K562 (cell line): ENCODE data around the gene CHMP4B. TPM values are rescaled to one million over a fixed set of nuclear protein-coding genes. Genes with fewer than 3 reads are reported as not detected.

Source experiments
- ATAC-seq: fragments of 200-7000 bp; cut with Tn5 transposase; 3 replicates; pipeline ENCODE4 v1.9.1; 2020; ENCODE audit warnings: moderate library complexity
- Bru-seq: library from RNA; stranded (reverse); fragments of 400-500 nt; gene quantifications from one replicate; lab custom pipeline; 2021; lab: Mats Ljungman, UMichigan
- BruChase-seq, 2 experiments: library from RNA; stranded (reverse); fragments of 400-500 nt; gene quantifications; one replicate each; lab custom pipeline; 2021; lab: Mats Ljungman, UMichigan
- BruUV-seq: library from RNA; stranded (reverse); fragments of 400-500 nt; replicated peaks from 2 replicates; lab custom pipeline; 2021; lab: Mats Ljungman, UMichigan
- CTCF ChIA-PET: fragments of 300-600 bp; formaldehyde crosslinking; extraction: SDS; loops from one replicate; lab custom pipeline; 2021; ENCODE audit warnings: low intra/inter-chr PET ratio; lab: Yijun Ruan, JAX
- POLR2A ChIA-PET: fragments of 300-600, 350-650 bp; sonication (Branson Sonifier 250); formaldehyde crosslinking; extraction: SDS; loops from one replicate; lab custom pipeline; 2021; ENCODE audit warnings: antibody characterized with exemption, inconsistent platforms; lab: Yijun Ruan, JAX
- DNase-seq, 4 experiments: peaks; one replicate each; pipeline versions ENCODE4 v3.0.0 to v3.0.0-alpha.2; 2011 to 2018; ENCODE audit warnings: low spot score in 3 of 4, mixed read lengths in 3 of 4; ENCODE audit errors: extremely low read depth in 1 of 4
- FAIRE-seq: peaks from 2 replicates; lab custom pipeline; 2011; peaks lifted over from hg19 to GRCh38; lab: Jason Lieb, UNC
- H2AFZ ChIP-seq: 2 replicates; pipeline ENCODE4 v1.6.0; 2011; ENCODE audit warnings: low read depth, low read length, control low read depth, inconsistent platforms
- H3K27ac ChIP-seq: fragments of 200-600 bp; 3 replicates; pipeline ENCODE4 v1.8.0; 2011; ENCODE audit warnings: low read depth, mild to moderate bottlenecking, control low read depth, inconsistent platforms, low read length, moderate library complexity, mixed read lengths; ENCODE audit errors: extremely low read depth
- H3K27me3 ChIP-seq, 2 experiments: fragments of 300-600 bp in 1 of 2; 2 replicates in 1 of 2; 3 replicates in 1 of 2; pipeline versions ENCODE4 v1.6.0 to v1.8.0; 2011; ENCODE audit warnings: inconsistent platforms in 2 of 2, low read length in 2 of 2, mild to moderate bottlenecking in 1 of 2, mixed read lengths in 1 of 2, moderate library complexity in 1 of 2; ENCODE audit not compliant: control insufficient read depth in 2 of 2, insufficient read depth in 2 of 2
- H3K36me3 ChIP-seq: fragments of 300-600 bp; 3 replicates; pipeline ENCODE4 v1.8.0; 2011; ENCODE audit warnings: mild to moderate bottlenecking, low read length, inconsistent platforms; ENCODE audit not compliant: control insufficient read depth, insufficient read depth
- H3K4me1 ChIP-seq, 2 experiments: fragments of 200-600 bp in 1 of 2; replicated peaks in 1 of 2; 2 replicates in 1 of 2; 3 replicates in 1 of 2; pipeline versions ENCODE4 v1.5.1 to v1.8.0; 2011; ENCODE audit warnings: inconsistent platforms in 2 of 2, low read length in 2 of 2, mild to moderate bottlenecking in 1 of 2, mixed read lengths in 1 of 2, moderate library complexity in 1 of 2; ENCODE audit not compliant: control insufficient read depth in 2 of 2, insufficient read depth in 2 of 2
- H3K4me2 ChIP-seq: 2 replicates; pipeline ENCODE4 v1.6.1; 2011; ENCODE audit warnings: low read length, control low read depth, inconsistent platforms, mixed read lengths; ENCODE audit not compliant: insufficient read depth
- H3K4me3 ChIP-seq: fragments of 200-600 bp; sonication (generic), shearing (Covaris generic); 2 replicates; pipeline ENCODE4 v1.5.1; 2016; ENCODE audit warnings: control low read depth, inconsistent platforms
- H3K79me2 ChIP-seq: fragments of 200-600 bp; 3 replicates; pipeline ENCODE4 v1.8.0; 2011; ENCODE audit warnings: low read length, inconsistent platforms; ENCODE audit not compliant: control insufficient read depth, insufficient read depth
- H3K9ac ChIP-seq, 2 experiments: 2 replicates each; pipeline versions ENCODE4 v1.6.0 to v1.6.1; 2011; ENCODE audit warnings: low read depth in 2 of 2, low read length in 2 of 2, control low read depth in 1 of 2, inconsistent platforms in 1 of 2, mild to moderate bottlenecking in 1 of 2, mixed read lengths in 1 of 2; ENCODE audit not compliant: insufficient read depth in 1 of 2
- H3K9me1 ChIP-seq: one replicate; pipeline ENCODE4 v1.6.0; 2011; ENCODE audit warnings: inconsistent platforms, mild to moderate bottlenecking, low read length, moderate library complexity; ENCODE audit not compliant: control insufficient read depth, insufficient read depth
- H3K9me3 ChIP-seq: replicated peaks from 2 replicates; pipeline ENCODE4 v1.5.1; 2011; ENCODE audit warnings: low read depth, low read length, inconsistent platforms; ENCODE audit not compliant: control insufficient read depth, insufficient read depth
- H4K20me1 ChIP-seq: replicated peaks from 2 replicates; pipeline ENCODE4 v1.6.1; 2011; ENCODE audit warnings: low read length, inconsistent platforms, mixed read lengths; ENCODE audit not compliant: control insufficient read depth, insufficient read depth
- CREB1 ChIP-seq, 2 experiments: sonication (generic) in 1 of 2; formaldehyde crosslinking in 1 of 2; IDR thresholded peaks; 2 replicates each; pipeline versions ENCODE4 v1.6.1 to v1.8.0; 2012 to 2022; ENCODE audit warnings: inconsistent platforms in 1 of 2, mild to moderate bottlenecking in 1 of 2, missing genetic modification reagents in 1 of 2, moderate library complexity in 1 of 2
- CTCF ChIP-seq, 3 experiments: IDR thresholded peaks in 2 of 3; conservative IDR thresholded peaks in 1 of 3; 2 replicates each; pipeline ENCODE4 v1.5.1; 2011 to 2012; ENCODE audit warnings: low read length in 3 of 3, mild to moderate bottlenecking in 3 of 3, control low read depth in 2 of 3, improper control_type of control experiment in 1 of 3, inconsistent platforms in 1 of 3, low read depth in 1 of 3, mixed read lengths in 1 of 3, moderate library complexity in 1 of 3; ENCODE audit not compliant: insufficient read depth in 2 of 3
- HMG20A ChIP-seq: fragments of 450-650 bp; formaldehyde crosslinking; conservative IDR thresholded peaks from 2 replicates; pipeline ENCODE4 v1.4.0; 2020; ENCODE audit warnings: mild to moderate bottlenecking, mixed read lengths
- MCM3 ChIP-seq: fragments of 450-650 bp; IDR thresholded peaks from 2 replicates; pipeline ENCODE4 v1.6.1; 2016
- SMAD3 ChIP-seq: fragments of 450-650 bp; formaldehyde crosslinking; conservative IDR thresholded peaks from 2 replicates; pipeline ENCODE4 v1.4.0; 2020; ENCODE audit warnings: mild to moderate bottlenecking
- ZSCAN32 ChIP-seq: fragments of 450-650 bp; formaldehyde crosslinking; IDR thresholded peaks from 2 replicates; pipeline ENCODE4 v1.4.0; 2020; ENCODE audit warnings: mild to moderate bottlenecking, moderate library complexity
- WGBS: fragments of 100-300 bp; shearing (Covaris generic); methylation state at CpG from one replicate; pipeline ENCODE4 v1.1.6; 2016; ENCODE audit warnings: low coverage, mixed read lengths; ENCODE audit not compliant: insufficient coverage; ENCODE audit errors: missing lambda C conversion rate; 5-methylcytosine and 5-hydroxymethylcytosine counted together
- in situ Hi-C: fragments of 300-500 bp; cut with MboI; formaldehyde crosslinking; loops from 4 replicates; pipeline ENCODE4 v1.15.0; 2018; ENCODE audit warnings: inconsistent platforms, mixed read lengths
- intact Hi-C: fragments of 100-400 bp; cut with micrococcal nuclease; formaldehyde crosslinking; loops from 2 replicates; pipeline ENCODE4 v1.14.2; 2022
- long read RNA-seq, 3 experiments: library from polyadenylated mRNA in 2 of 3; library from RNA in 1 of 3; unstranded in 2 of 3; stranded (forward) in 1 of 3; transcript quantifications; one replicate each; pipeline ENCODE4 v2.0.0, GENCODE V29; 2019 to 2022
- polyA minus RNA-seq, 3 experiments: library from RNA; depleted of rRNA, polyadenylated mRNA; stranded (reverse); fragments of >200 nt; gene quantifications; 2 replicates each; pipeline ENCODE4 v1.2.3, GENCODE V29; 2011
- polyA plus RNA-seq, 8 experiments: library from polyadenylated mRNA; depleted of rRNA in 4 of 8; stranded (reverse) in 5 of 8; unstranded in 3 of 8; fragments of >200 nt; fragmentation: Nextera tagmentation in 2 of 8; fragmentation: Illumina TruSeq in 1 of 8; extraction: Ambion mirVana in 2 of 8; extraction: Trizol in 1 of 8; gene quantifications; 2 replicates each; pipeline versions ENCODE4 v1.2.1 to v1.2.3, GENCODE V29; 2011 to 2014; ENCODE audit warnings: inconsistent platforms in 1 of 8, missing spikeins in 1 of 8
- total RNA-seq, 7 experiments: library from RNA; depleted of rRNA in 6 of 7; stranded (reverse); fragments of >200 nt in 6 of 7; fragmentation: Illumina TruSeq in 2 of 7; extraction: Trizol in 2 of 7; gene quantifications; 2 replicates each; pipeline versions ENCODE4 v1.2.1 to v1.2.3, GENCODE V29; 2011 to 2021; ENCODE audit warnings: low replicate concordance in 1 of 7
- TF ChIP-seq, protein P1 (sequence below): fragments of 250-450 bp; sonication (Bioruptor Pico); IDR thresholded peaks from 2 replicates; pipeline ENCODE4 v1.4.0; 2020; ENCODE audit warnings: borderline replicate concordance
- TF ChIP-seq, protein P2 (sequence below), 2 experiments: fragments of 450-650 bp; IDR thresholded peaks; 2 replicates each; pipeline ENCODE4 v1.6.1; 2016

Gene CHMP4B, protein sequence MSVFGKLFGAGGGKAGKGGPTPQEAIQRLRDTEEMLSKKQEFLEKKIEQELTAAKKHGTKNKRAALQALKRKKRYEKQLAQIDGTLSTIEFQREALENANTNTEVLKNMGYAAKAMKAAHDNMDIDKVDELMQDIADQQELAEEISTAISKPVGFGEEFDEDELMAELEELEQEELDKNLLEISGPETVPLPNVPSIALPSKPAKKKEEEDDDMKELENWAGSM
- total RNA-seq (2011; cell fraction: chromatin; rRNA removed; ENCODE audit: low replicate concordance): 6.2 and 7.5 TPM in 2 replicates
- 5.7 TPM in 2 replicates for total RNA-seq (2011; cell fraction: nucleolus; rRNA removed)
- total RNA-seq (2011; cell fraction: nucleoplasm; rRNA removed): 7.3 and 9.1 TPM in 2 replicates
- 35.4 and 39.2 TPM in 2 replicates for total RNA-seq (2014; rRNA removed)
- 18.6 and 18.8 TPM in 2 replicates for total RNA-seq (2014; rRNA removed; fragmentation: Illumina TruSeq; extraction: Trizol)
- 30.4 and 30.8 TPM in 2 replicates for total RNA-seq (2015; rRNA removed; fragmentation: Illumina TruSeq; extraction: Trizol)
- 43.9 and 45.1 TPM in 2 replicates for total RNA-seq (2021)
- polyA plus RNA-seq (2011; rRNA removed): 25.2 and 31.8 TPM in 2 replicates
- 21.4 and 26.5 TPM in 2 replicates for polyA plus RNA-seq (2011; cell fraction: cytosol; rRNA removed)
- polyA plus RNA-seq (2011; cell fraction: nucleus; rRNA removed): 8.8 and 10.6 TPM in 2 replicates
- polyA plus RNA-seq (2012): 58.9 and 64.6 TPM in 2 replicates
- polyA plus RNA-seq (2014; fragmentation: Illumina TruSeq; extraction: Trizol): 55.9 and 61.8 TPM in 2 replicates
- polyA plus RNA-seq (2014; fragmentation: Nextera tagmentation; extraction: Ambion mirVana): 1 to 10 TPM; 1.8 to 2.5 TPM
- 51.9 and 64.7 TPM in 2 replicates for polyA plus RNA-seq (2014; rRNA removed)
- polyA minus RNA-seq (2011; rRNA and poly(A)+ RNA removed): 10.0 and 11.8 TPM in 2 replicates
- polyA minus RNA-seq (2011; cell fraction: cytosol; rRNA and poly(A)+ RNA removed): 13.6 and 16.1 TPM in 2 replicates
- 2.7 and 4.3 TPM in 2 replicates for polyA minus RNA-seq (2011; cell fraction: nucleus; rRNA and poly(A)+ RNA removed)
- percentile 73 among the genes with signal in this experiment for Bru-seq, nascent RNA
- percentile 80 among the genes with signal in this experiment for BruChase-seq, experiment 1, labeled RNA remaining after a 2-hour chase
- percentile 78 among the genes with signal in this experiment for BruChase-seq, experiment 2, labeled RNA remaining after a 6-hour chase
- long read RNA-seq, experiment 1, partial matches to known transcripts: 6 of 7 reads
- long read RNA-seq, experiment 1, other reads (novel, unspliced or antisense): 1 of 7 reads
- long read RNA-seq, experiment 2, transcript CHMP4B-201 (5 exons, 1,646 nt): major isoform, 77 of 92 reads
- long read RNA-seq, experiment 2, partial matches to known transcripts: 5 of 92 reads
- long read RNA-seq, experiment 2, other reads (novel, unspliced or antisense): 10 of 92 reads
- long read RNA-seq, experiment 3, partial matches to known transcripts: 3 of 3 reads
- long read RNA-seq, experiment 3, other reads (novel, unspliced or antisense): 0 of 3 reads

- intact Hi-C loops: loop anchor here (5.0 kb wide), 2 partner anchors 79 to 124 kb away; partner anchors contain the start of genes E2F1 and ZNF341
- FAIRE-seq: peak; percentile 93
- TF ChIP-seq, protein P1, sequence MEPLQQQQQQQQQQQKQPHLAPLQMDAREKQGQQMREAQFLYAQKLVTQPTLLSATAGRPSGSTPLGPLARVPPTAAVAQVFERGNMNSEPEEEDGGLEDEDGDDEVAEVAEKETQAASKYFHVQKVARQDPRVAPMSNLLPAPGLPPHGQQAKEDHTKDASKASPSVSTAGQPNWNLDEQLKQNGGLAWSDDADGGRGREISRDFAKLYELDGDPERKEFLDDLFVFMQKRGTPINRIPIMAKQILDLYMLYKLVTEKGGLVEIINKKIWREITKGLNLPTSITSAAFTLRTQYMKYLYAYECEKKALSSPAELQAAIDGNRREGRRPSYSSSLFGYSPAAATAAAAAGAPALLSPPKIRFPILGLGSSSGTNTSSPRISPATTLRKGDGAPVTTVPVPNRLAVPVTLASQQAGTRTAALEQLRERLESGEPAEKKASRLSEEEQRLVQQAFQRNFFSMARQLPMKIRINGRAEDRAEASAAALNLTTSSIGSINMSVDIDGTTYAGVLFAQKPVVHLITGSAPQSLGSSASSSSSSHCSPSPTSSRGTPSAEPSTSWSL (CRISPR knock-in tag): no peak
- no peak for TF ChIP-seq MCM3
- peak; percentile 99 for TF ChIP-seq CREB1 (IDR thresholded peaks at IDR 0.05)
- TF ChIP-seq CREB1 (CRISPR knock-in tag; IDR thresholded peaks at IDR 0.05): peak; percentile 99
- peak; percentile 75; the same call in 1 of the 2 replicates for TF ChIP-seq SMAD3 (CRISPR knock-in tag)
- no peak for TF ChIP-seq ZSCAN32 (CRISPR knock-in tag)
- TF ChIP-seq CTCF (IDR thresholded peaks at IDR 0.05 in 2 of 3, conservative IDR thresholded peaks at IDR 0.05 in 1 of 3; ENCODE audit: insufficient read depth in 2 of 3, low read depth in 1 of 3, low read length in 3 of 3): peak in 1 of 3 experiments; percentile 8; a peak in 1 of 6 replicates
- TF ChIP-seq HMG20A (CRISPR knock-in tag): no peak
- TF ChIP-seq, protein P2, sequence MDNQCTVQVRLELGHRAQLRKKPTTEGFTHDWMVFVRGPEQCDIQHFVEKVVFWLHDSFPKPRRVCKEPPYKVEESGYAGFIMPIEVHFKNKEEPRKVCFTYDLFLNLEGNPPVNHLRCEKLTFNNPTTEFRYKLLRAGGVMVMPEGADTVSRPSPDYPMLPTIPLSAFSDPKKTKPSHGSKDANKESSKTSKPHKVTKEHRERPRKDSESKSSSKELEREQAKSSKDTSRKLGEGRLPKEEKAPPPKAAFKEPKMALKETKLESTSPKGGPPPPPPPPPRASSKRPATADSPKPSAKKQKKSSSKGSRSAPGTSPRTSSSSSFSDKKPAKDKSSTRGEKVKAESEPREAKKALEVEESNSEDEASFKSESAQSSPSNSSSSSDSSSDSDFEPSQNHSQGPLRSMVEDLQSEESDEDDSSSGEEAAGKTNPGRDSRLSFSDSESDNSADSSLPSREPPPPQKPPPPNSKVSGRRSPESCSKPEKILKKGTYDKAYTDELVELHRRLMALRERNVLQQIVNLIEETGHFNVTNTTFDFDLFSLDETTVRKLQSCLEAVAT (IDR thresholded peaks at IDR 0.05): no peak
These were observed at the start of gene CHMP4B for GRCh38 chr20:33810885-33811775. Gene CHMP4B (plus strand): TSS chr20:33811348. CDS start chr20:33811469, 121 bp downstream.

More at GRCh38 chr20:33810885-33811775, at the start of gene CHMP4B:
- Histone ChIP-seq H3K79me2 (peaks cover 48% of the 10 kb centered on the region), H3K4me2 (peak within 1 kb of the TSS; percentile 99), H3K9me1 (peaks cover 3% of the 10 kb centered on the region), H4K20me1 (peaks cover 31% of the 10 kb centered on the region), H2AFZ (peak within 1 kb of the TSS; percentile 92), H3K27ac (peak within 1 kb of the TSS; percentile 84), H3K27me3 (no peaks in the 10 kb centered on the region), H3K9ac (peak within 1 kb of the TSS; percentile 94 to 95), H3K4me3 (peak within 1 kb of the TSS; percentile 92), H3K4me1 (peaks cover 7 to 22% of the 10 kb centered on the region in 2 experiments), H3K36me3 (peaks cover 10% of the 10 kb centered on the region; the same call in 2 of the 3 replicates), H3K9me3 (no peaks in the 10 kb centered on the region)
- DNase-seq (peak; percentile 96 to 99 (median 96)), ATAC-seq (peak; percentile 98)
- WGBS: under 1% methylated on average over 46 of the region's 71 CpGs
- BruUV-seq: no TSS peak
- ChIA-PET CTCF (no interaction called here), POLR2A (interaction anchor here (0.5 to 1.3 kb wide), 9 partner anchors 10 to 392 kb away, joined by 3 to 8 read pairs (median 3); no protein-coding TSS in a partner anchor)
- in situ Hi-C loops: no loop called here
